Activated T-helper 1 cell treated with anti-CD3 and anti-CD28 coated beads, Interleukin-12 subunit alpha, Interleukin-12 subunit beta, Interleukin-2, Interleukin-4 antibody, amounts not matched to agents 30 ng/mL and 10 ng/mL and 1 ng/mL, durations not matched to agents 14 hours and 24 hours and 36 hours (primary cell): ENCODE results near the gene GMEB2. TPM values are rescaled to one million over a fixed set of nuclear protein-coding genes. Genes with fewer than 3 reads are reported as not detected.

Source experiments
- DNase-seq: peaks from one replicate; pipeline ENCODE4 v3.0.0; 2021; ENCODE audit warnings: low spot score
- H3K27ac Mint-ChIP-seq: one replicate; pipeline ENCODE4 v1.8.0; 2021; ENCODE audit warnings: mild to moderate bottlenecking, mixed read lengths
- H3K27me3 Mint-ChIP-seq: one replicate; pipeline ENCODE4 v1.8.0; 2022; ENCODE audit warnings: mild to moderate bottlenecking, moderate library complexity, mixed read lengths; ENCODE audit not compliant: insufficient read depth
- H3K36me3 Mint-ChIP-seq: one replicate; pipeline ENCODE4 v1.8.0; 2021; ENCODE audit warnings: low read depth, mixed read lengths
- H3K4me1 Mint-ChIP-seq: one replicate; pipeline ENCODE4 v1.8.0; 2021; ENCODE audit warnings: low read depth, mixed read lengths
- H3K4me3 Mint-ChIP-seq: one replicate; pipeline ENCODE4 v1.8.0; 2021; ENCODE audit warnings: mild to moderate bottlenecking, moderate library complexity, mixed read lengths
- H3K9me3 Mint-ChIP-seq: one replicate; pipeline ENCODE4 v1.8.0; 2021; ENCODE audit warnings: mixed read lengths
- intact Hi-C: fragments of 100-400 bp; cut with micrococcal nuclease; formaldehyde crosslinking; loops from one replicate; pipeline ENCODE4 v1.15.1; 2024
- total RNA-seq: library from RNA; stranded (reverse); gene quantifications from 2 replicates; pipeline ENCODE4 v1.2.3, GENCODE V29; 2022

The GMEB2 gene
- total RNA-seq, 1 donor from 2014 or later = 13.4 TPM

DNA sequence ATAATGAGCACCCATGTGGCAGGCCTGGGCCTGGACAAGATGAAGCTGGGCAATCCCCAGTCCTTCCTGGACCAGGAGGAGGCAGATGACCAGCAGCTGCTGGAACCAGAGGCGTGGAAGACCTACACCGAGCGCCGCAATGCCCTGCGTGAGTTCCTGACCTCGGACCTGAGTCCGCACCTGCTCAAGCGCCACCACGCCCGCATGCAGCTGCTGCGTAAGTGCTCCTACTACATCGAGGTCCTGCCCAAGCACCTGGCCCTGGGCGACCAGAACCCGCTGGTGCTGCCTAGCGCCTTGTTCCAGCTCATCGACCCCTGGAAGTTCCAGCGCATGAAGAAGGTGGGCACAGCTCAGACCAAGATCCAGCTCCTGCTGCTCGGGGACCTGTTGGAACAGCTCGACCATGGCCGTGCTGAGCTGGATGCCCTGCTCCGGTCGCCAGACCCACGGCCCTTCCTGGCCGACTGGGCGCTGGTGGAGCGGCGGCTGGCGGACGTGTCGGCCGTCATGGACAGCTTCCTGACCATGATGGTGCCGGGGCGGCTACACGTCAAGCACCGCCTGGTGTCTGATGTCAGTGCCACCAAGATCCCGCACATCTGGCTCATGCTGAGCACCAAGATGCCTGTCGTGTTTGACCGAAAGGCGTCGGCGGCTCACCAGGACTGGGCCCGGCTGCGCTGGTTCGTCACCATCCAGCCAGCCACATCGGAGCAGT is 71.1 kb downstream of the GMEB2 start:
- H3K9me3 Mint-ChIP-seq = no peaks in the 10 kb centered on the region
- intact Hi-C loops = no loop called here
- peaks cover 9% of the 10 kb centered on the region for H3K4me1 Mint-ChIP-seq
- H3K27me3 Mint-ChIP-seq = peaks cover 9% of the 10 kb centered on the region
- no peak overlapping the region for H3K27ac Mint-ChIP-seq
- H3K36me3 Mint-ChIP-seq = peaks cover 12% of the 10 kb centered on the region
- no peak overlapping the region for H3K4me3 Mint-ChIP-seq
- no peak for DNase-seq

DNA sequence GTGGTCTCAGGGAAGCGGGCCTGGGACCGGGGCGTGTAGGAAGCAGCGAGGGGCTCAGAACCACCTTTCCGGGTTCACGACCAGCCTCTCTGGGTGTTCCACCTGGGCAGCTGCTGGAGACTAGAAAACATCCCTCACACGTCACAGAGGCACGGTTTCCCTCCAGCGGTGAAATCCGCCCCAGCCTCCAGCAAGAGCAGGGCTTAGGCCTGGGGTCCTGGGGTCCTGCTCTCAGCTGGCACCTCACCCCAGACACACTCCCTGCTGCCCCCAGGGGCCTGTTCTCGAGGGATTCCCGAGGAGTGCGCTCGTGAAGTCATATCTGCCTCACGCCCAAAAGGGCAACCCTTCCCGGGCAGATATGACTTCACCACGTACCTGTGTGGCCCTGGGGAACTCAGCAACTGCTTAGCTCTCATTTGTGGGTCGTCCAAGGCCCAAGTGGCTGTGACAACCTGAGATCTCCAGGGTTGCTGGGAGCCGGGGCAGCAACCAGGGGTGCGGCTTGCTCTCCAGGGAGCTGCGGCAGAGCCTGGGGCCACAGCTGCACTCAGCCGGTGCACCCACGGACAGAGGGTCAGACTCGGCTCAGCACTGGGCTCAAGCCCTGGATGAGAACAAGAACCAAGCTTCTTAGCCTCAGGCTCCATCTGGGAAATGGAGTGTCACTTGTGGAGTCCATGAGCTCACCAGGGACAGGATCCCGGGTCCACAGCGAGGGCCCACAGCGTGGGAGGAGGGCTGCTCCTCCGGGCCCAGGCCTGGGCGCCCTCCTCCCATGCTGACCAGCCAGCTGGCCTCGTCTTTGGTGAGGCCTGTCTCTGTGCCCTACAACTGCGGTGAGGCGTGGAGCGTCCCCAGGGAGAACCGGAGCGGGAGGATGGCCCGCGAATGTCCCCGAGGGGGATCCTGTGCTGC is 72.3 kb downstream of the GMEB2 start:
- Mint-ChIP-seq H3K36me3 (peaks cover 9% of the 10 kb centered on the region), H3K27me3 (peaks cover 16% of the 10 kb centered on the region)
- intact Hi-C loops = no loop called here

GRCh38 chr20:63553933-63554290 is 73.0 kb downstream of the GMEB2 start, which contains the start of gene FNDC11:
FNDC11 (plus strand) TSS chr20:63554159; CDS start chr20:63555664, 1,505 bp downstream.
- H3K4me1 Mint-ChIP-seq = peaks cover 9% of the 10 kb centered on the region
- intact Hi-C loops = loop anchor here (1.0 to 2.0 kb wide), 10 partner anchors 13 to 509 kb away; partner anchors contain the start of genes GMEB2, PPDPF, PTK6 and SAMD10
- peaks cover 19% of the 10 kb centered on the region for H3K27me3 Mint-ChIP-seq
- peaks cover 9% of the 10 kb centered on the region for H3K36me3 Mint-ChIP-seq
- peak within 1 kb of the TSS; percentile 63 for H3K4me3 Mint-ChIP-seq
- peak within 1 kb of the TSS; percentile 55 for H3K27ac Mint-ChIP-seq
- peak; percentile 43 for DNase-seq
- H3K9me3 Mint-ChIP-seq = no peaks in the 10 kb centered on the region

More for the DNA sequence above, 72.3 kb downstream of the GMEB2 start:
- DNase-seq = no peak
- Mint-ChIP-seq H3K4me1 (peaks cover 9% of the 10 kb centered on the region), H3K4me3 (peak overlapping the region; percentile 57), H3K9me3 (no peaks in the 10 kb centered on the region), H3K27ac (no peak overlapping the region)

- no peaks in the 10 kb centered on the region for H3K9me3 Mint-ChIP-seq
- intact Hi-C loops = loop anchor here (1.0 to 2.0 kb wide), 10 partner anchors 14 to 510 kb away; partner anchors contain the start of genes GMEB2, PPDPF, PTK6 and SAMD10
- peaks cover 19% of the 10 kb centered on the region for H3K27me3 Mint-ChIP-seq
- H3K27ac Mint-ChIP-seq = peak overlapping the region; percentile 55
- H3K4me1 Mint-ChIP-seq = peaks cover 9% of the 10 kb centered on the region
- peak overlapping the region; percentile 63 for H3K4me3 Mint-ChIP-seq
- H3K36me3 Mint-ChIP-seq = peaks cover 6% of the 10 kb centered on the region
- peak; percentile 86 for DNase-seq
Observed at GRCh38 chr20:63553251-63553932, 73.5 kb downstream of the GMEB2 start.

DNA sequence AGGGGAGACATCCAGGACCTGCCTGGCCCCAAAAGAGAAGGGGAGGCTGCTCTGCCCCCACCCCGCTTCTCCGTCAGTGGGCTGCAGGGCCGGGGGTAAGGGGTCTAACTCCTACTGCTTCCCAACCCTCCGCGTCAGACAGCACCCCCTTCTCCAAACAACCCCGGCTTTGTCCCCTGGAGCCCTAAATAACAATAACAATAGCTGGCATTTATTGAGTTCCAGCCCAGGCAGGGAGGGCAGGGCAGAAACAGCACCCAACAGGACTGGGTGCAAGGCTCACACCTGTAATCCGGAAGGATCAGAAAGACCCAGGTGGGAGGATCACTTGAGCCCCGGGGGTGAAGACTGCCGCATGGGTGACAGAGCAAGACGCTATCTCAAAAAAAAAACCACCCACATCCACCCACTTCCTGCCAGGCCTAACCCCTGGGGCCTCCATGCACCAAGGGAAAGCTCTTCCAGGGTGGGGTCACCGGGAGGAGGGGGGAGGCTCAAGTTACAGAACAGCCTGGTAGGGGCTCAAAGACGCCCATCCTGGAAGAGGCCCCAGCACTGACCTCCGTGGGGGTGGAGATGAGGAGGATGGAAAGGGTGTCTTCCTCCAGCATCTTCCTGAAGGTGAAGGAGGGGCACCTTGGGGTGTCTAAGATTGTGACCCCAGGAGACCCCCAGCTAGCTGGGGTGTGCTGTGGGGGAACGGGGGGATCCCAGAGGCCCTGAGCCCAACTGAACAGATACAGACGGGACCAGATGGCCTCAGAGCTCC is 74.2 kb downstream of the GMEB2 start:
- Mint-ChIP-seq H3K4me1 (peaks cover 9% of the 10 kb centered on the region), H3K9me3 (no peaks in the 10 kb centered on the region), H3K4me3 (peak overlapping the region; percentile 63), H3K36me3 (peaks cover 5% of the 10 kb centered on the region), H3K27ac (peak overlapping the region; percentile 55), H3K27me3 (peaks cover 19% of the 10 kb centered on the region)
- intact Hi-C loops = loop anchor here (1.0 to 2.0 kb wide), 10 partner anchors 15 to 511 kb away; partner anchors contain the start of genes GMEB2, PPDPF, PTK6 and SAMD10
- DNase-seq = peak; percentile 62

DNA sequence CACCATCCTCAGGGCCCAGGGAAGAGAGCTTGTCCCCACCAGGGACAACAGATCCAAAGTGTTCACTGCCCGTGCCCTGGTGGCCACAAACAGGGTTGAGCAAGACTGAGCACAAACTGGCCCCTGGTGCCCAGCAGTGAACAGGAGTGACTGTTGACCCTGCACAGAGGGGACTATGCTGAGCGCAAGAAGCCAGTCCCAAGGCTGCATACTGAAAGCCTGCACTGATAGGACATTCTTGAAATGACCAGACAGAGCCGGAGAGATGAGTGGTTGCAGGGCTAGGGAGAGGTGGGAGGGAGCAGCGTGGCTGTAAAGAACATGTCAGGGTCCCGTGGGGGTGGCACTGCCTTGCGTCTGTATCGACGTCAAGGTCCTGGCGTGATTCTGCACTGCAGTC is 75.8 kb downstream of the GMEB2 start:
- Mint-ChIP-seq H3K4me3 (no peak overlapping the region), H3K27me3 (peaks cover 19% of the 10 kb centered on the region), H3K27ac (no peak overlapping the region), H3K4me1 (peaks cover 9% of the 10 kb centered on the region), H3K36me3 (no peaks in the 10 kb centered on the region), H3K9me3 (no peaks in the 10 kb centered on the region)
- DNase-seq = no peak
- intact Hi-C loops = no loop called here

- DNase-seq = no peak
- Mint-ChIP-seq H3K4me1 (peaks cover 9% of the 10 kb centered on the region), H3K27me3 (peaks cover 19% of the 10 kb centered on the region), H3K4me3 (no peak overlapping the region), H3K36me3 (no peaks in the 10 kb centered on the region), H3K9me3 (no peaks in the 10 kb centered on the region), H3K27ac (no peak overlapping the region)
- intact Hi-C loops = no loop called here
Observed at GRCh38 chr20:63549679-63550282, 77.1 kb downstream of the GMEB2 start.

- H3K9me3 Mint-ChIP-seq = no peaks in the 10 kb centered on the region
- no peak for DNase-seq
- H3K4me3 Mint-ChIP-seq = no peak overlapping the region
- peaks cover 19% of the 10 kb centered on the region for H3K27me3 Mint-ChIP-seq
- no peak overlapping the region for H3K27ac Mint-ChIP-seq
- peaks cover 9% of the 10 kb centered on the region for H3K4me1 Mint-ChIP-seq
- H3K36me3 Mint-ChIP-seq = no peaks in the 10 kb centered on the region
- intact Hi-C loops = no loop called here
Observed at GRCh38 chr20:63549019-63549418, 77.9 kb downstream of the GMEB2 start.

DNA sequence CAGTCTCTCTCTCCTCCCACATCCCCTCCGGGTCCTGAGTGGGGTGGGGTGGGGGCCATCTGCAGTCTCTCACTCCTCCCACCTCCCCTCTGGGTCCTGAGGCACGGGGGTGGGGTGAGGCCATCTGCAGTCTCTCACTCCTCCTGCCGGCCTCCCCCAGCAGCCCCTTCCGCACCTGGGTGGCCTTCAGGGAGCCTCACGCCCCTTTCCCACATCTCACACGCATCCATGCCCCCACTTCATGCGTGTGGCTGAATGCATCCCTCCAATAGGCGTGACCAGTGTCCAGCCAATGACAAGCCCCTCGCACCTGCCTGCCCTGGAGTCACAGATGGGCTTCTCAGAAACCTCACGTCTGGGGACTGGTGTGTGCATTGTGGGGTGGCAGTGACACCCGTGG is 78.4 kb downstream of the GMEB2 start:
- H3K27ac Mint-ChIP-seq = no peak overlapping the region
- H3K36me3 Mint-ChIP-seq = no peaks in the 10 kb centered on the region
- intact Hi-C loops = no loop called here
- no peak for DNase-seq
- H3K9me3 Mint-ChIP-seq = no peaks in the 10 kb centered on the region
- peaks cover 9% of the 10 kb centered on the region for H3K4me1 Mint-ChIP-seq
- no peak overlapping the region for H3K4me3 Mint-ChIP-seq
- peaks cover 19% of the 10 kb centered on the region for H3K27me3 Mint-ChIP-seq

DNA sequence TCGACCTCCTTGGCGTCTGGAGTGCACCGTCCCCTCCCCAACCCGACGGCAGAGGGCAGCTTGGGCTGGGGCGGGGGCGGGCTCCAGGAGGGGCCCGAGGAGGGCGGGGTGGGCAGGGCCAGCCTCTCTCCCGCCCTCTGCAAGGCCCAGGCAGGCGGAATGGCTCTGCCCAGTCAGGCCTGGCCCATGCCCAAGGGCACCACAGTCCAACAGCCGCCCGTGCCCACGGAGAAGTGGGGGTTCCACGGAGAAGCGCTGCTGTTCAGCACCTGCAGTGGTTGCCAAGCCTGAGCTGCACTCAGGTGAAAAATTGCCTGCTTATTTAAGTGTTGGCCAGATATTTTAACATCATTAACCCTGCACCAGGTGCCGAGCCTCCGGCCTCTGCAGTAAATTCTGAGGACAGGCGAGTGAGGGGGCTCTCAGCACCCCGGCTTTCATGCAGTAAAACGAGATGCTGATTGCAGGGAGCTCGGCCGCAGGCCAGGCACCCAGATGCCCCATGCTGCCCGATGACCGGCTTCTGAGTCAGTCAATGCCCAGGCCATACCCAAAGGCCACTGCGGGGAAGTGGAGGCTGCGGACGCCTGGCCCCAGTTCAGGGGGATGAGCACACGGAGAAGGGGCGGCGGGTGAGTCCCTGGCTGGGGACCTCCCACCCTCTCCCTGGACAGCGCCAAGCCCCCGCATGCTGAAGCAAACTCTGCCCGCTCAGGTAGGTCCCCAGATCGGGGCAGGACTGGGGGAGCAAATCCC is 79.0 kb downstream of the GMEB2 start, which contains the start of gene SRMS:
Gene SRMS (minus strand): TSS at position 25 of the 756 bp plus-strand sequence. CDS start 286 bp downstream, outside the sequence.
- H3K4me3 Mint-ChIP-seq = no peak within 1 kb of the TSS
- peaks cover 6% of the 10 kb centered on the region for H3K4me1 Mint-ChIP-seq
- no peaks in the 10 kb centered on the region for H3K9me3 Mint-ChIP-seq
- H3K27ac Mint-ChIP-seq = no peak within 1 kb of the TSS
- intact Hi-C loops = no loop called here
- peaks cover 19% of the 10 kb centered on the region for H3K27me3 Mint-ChIP-seq
- H3K36me3 Mint-ChIP-seq = no peaks in the 10 kb centered on the region
- no peak for DNase-seq
